C4-2B (cell line): ENCODE results near the gene TIMM21.

ENCODE experiments used
- H3K27ac ChIP-seq: fragments of 450-650 bp; 2 replicates; pipeline ENCODE4 v1.5.1; 2017
- CTCF ChIP-seq: fragments of 450-650 bp; conservative IDR thresholded peaks from 2 replicates; pipeline ENCODE4 v1.5.1; 2017; ENCODE audit warnings: mild to moderate bottlenecking
- ZFX ChIP-seq: fragments of 450-650 bp; IDR thresholded peaks from 2 replicates; pipeline ENCODE4 v1.6.1; 2017

TIMM21 gene

GRCh38 chr18:74185860-74186259, 37.5 kb downstream of the TIMM21 start:
- H3K27ac ChIP-seq = no peak overlapping the region
- no peak for TF ChIP-seq CTCF
- no peak for TF ChIP-seq ZFX

DNA sequence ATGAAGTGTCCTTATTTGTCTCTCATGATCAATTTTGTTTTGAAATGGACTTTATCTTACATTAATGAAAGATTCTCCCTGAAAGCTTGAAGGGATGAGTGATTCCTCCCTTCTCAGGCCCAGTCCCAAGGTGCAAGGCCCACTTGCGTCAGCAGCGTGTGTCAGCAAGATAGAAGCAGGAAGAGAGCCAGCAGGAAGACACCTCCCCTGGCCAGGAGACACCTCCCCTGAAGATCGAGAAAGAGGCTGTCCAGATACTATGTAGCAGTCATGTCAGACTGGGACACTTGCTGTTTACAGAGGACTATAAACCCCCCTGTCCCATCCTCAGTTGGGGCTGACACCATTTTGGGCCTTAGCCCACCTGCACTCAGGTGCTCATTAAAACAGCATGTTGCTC, 38.3 kb downstream of the TIMM21 start:
- no peak for TF ChIP-seq CTCF
- TF ChIP-seq ZFX = no peak
- H3K27ac ChIP-seq = no peak overlapping the region

DNA sequence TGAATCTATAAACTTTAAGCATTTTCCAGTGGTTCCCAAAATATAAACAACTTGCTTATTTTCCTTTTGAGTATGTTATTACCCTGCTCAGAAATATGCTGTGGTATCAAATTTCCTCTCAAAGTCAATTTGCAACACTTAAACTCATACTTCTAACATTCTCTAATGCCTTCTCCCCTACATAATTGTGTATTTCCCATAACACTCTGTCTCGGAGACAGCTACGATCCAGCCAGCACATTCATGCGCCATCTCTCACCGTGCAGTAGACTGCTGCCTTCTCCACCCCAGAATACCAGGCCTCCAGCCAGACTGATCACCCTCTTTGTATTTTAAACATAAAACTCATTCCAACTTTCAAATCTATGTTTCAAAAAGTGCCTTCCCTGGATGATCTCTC, 41.8 kb downstream of the TIMM21 start:
- no peak for TF ChIP-seq CTCF
- no peak for TF ChIP-seq ZFX
- H3K27ac ChIP-seq = no peak overlapping the region

GRCh38 chr18:74191577-74191976, 43.3 kb downstream of the TIMM21 start:
- H3K27ac ChIP-seq = no peak overlapping the region
- TF ChIP-seq ZFX (no peak), CTCF (no peak)

DNA sequence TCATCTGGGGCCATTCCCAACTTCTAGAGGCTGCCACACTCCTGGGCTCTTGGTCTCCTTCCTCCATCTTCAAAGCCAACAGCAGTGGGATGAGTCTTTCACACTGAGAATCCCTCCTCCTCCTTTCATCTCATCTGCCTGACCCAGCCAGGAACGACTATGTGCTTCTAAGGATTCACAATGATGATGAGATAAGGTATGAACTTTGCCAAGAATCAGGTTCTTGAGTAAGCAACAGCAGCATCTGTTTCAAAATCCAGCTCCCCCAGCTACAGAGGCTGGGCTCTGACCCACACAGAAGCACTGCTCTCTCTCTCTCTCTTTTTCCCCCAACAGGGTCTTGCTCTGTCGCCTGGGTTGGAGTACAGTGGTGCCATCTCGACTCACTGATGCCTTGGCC, 46.4 kb downstream of the TIMM21 start:
- TF ChIP-seq CTCF = no peak
- no peak for TF ChIP-seq ZFX
- H3K27ac ChIP-seq = no peak overlapping the region

DNA sequence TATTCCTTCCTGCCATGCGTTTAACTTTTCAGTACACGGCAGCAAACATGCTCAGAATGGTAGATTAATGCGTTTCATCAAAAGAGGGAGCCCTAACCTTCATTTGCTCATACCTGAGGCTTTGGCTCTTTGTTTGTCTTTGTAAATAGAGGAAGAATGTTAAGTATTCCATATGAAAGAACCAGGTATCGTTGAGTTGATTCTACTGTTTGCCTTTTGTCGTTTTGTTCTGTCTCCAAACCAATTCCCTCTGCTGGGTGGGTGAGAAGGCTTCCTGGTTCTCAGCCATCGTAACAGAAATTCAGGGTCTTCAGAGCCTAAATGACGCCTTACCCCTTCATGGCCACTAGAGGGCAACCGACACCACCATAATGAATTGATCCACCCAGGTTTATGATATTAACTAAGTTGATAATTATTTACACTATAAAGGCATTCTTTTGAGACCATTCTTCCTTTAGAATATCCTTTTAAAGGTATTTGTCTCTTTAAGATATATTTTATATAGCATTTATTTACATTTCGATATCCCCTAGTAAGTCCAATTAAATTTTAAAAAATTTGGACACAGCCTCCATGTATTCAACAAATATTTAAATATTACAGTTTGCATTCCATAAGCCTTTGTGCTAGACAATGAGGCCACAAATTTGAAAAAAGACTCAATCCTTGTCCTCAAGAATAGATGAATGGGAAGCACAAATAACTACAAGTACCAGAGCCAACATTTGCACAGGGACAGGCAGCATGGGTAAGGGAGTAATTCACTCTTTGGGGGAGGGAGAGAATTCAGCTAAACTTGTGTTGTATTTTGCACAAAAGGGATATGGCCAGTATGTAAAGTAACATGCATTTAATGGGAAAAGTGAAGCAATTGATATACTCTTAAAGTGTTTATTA, 48.1 kb downstream of the TIMM21 start:
- TF ChIP-seq CTCF = peak; percentile 92
- TF ChIP-seq ZFX = no peak
- H3K27ac ChIP-seq = no peak overlapping the region

GRCh38 chr18:74197705-74198341, 49.5 kb downstream of the TIMM21 start:
- TF ChIP-seq CTCF (no peak), ZFX (no peak)
- peak overlapping the region; percentile 62 for H3K27ac ChIP-seq
